Neural crest cell (in vitro differentiated cells): Measurements from ENCODE around the gene PNPLA7. TPM values are rescaled to one million over a fixed set of nuclear protein-coding genes. Genes with fewer than 3 reads are reported as not detected.

Experiments used
- DNase-seq: peaks from one replicate; pipeline ENCODE4 v3.0.0; 2021; ENCODE audit warnings: low read depth, mixed read lengths, low spot score
- H3K27ac Mint-ChIP-seq: one replicate; pipeline ENCODE4 v1.8.0; 2021; ENCODE audit warnings: mild to moderate bottlenecking, mixed read lengths; ENCODE audit not compliant: unreplicated experiment
- H3K27me3 Mint-ChIP-seq: 2 replicates; pipeline ENCODE4 v1.8.0; 2021; ENCODE audit warnings: low read depth, mild to moderate bottlenecking, mixed read lengths
- H3K36me3 Mint-ChIP-seq: 2 replicates; pipeline ENCODE4 v1.8.0; 2021; ENCODE audit warnings: low read depth, mild to moderate bottlenecking, mixed read lengths
- H3K4me1 Mint-ChIP-seq: 2 replicates; pipeline ENCODE4 v1.8.0; 2021; ENCODE audit warnings: mixed read lengths
- H3K4me3 Mint-ChIP-seq: one replicate; pipeline ENCODE4 v1.8.0; 2021; ENCODE audit warnings: mild to moderate bottlenecking, mixed read lengths
- H3K9me3 Mint-ChIP-seq: 2 replicates; pipeline ENCODE4 v1.8.0; 2021; ENCODE audit warnings: mixed read lengths
- CTCF ChIP-seq: fragments of 200-600 bp; sonication (generic); conservative IDR thresholded peaks from 2 replicates; pipeline ENCODE4 v1.5.0; 2021; ENCODE audit warnings: antibody characterized with exemption, mild to moderate bottlenecking
- total RNA-seq: library from RNA; stranded (reverse); gene quantifications from 2 replicates; pipeline ENCODE4 v1.2.1, GENCODE V29; 2021

The PNPLA7 gene
- total RNA-seq, 1 donor from 2014 or later: 2.2 TPM

GRCh38 chr9:137498720-137499150, 51.5 kb downstream of the PNPLA7 start:
- Mint-ChIP-seq H3K36me3 (peaks cover 10% of the 10 kb centered on the region), H3K4me3 (no peak overlapping the region), H3K27me3 (peaks cover 16% of the 10 kb centered on the region), H3K4me1 (peaks cover 9% of the 10 kb centered on the region), H3K27ac (no peak overlapping the region), H3K9me3 (peaks cover 6% of the 10 kb centered on the region)
- DNase-seq: no peak
- TF ChIP-seq CTCF: no peak

- Mint-ChIP-seq H3K4me1 (peaks cover 9% of the 10 kb centered on the region), H3K27ac (no peak overlapping the region), H3K4me3 (no peak overlapping the region), H3K27me3 (peaks cover 16% of the 10 kb centered on the region), H3K36me3 (peaks cover 10% of the 10 kb centered on the region), H3K9me3 (peaks cover 5% of the 10 kb centered on the region)
- TF ChIP-seq CTCF: no peak
- DNase-seq: no peak
These were observed 52.1 kb downstream of the PNPLA7 start for GRCh38 chr9:137497921-137498719.

- peaks cover 3% of the 10 kb centered on the region for H3K27me3 Mint-ChIP-seq
- DNase-seq: no peak
- peaks cover 3% of the 10 kb centered on the region for H3K4me1 Mint-ChIP-seq
- H3K9me3 Mint-ChIP-seq: no peaks in the 10 kb centered on the region
- H3K27ac Mint-ChIP-seq: no peak overlapping the region
- H3K4me3 Mint-ChIP-seq: no peak overlapping the region
- H3K36me3 Mint-ChIP-seq: peaks cover 2% of the 10 kb centered on the region
- TF ChIP-seq CTCF: no peak
These were observed 53.4 kb downstream of the PNPLA7 start for GRCh38 chr9:137496601-137497375.

GRCh38 chr9:137494550-137495351, 55.5 kb downstream of the PNPLA7 start:
- H3K36me3 Mint-ChIP-seq: no peaks in the 10 kb centered on the region
- no peak for TF ChIP-seq CTCF
- H3K9me3 Mint-ChIP-seq: no peaks in the 10 kb centered on the region
- H3K27ac Mint-ChIP-seq: no peak overlapping the region
- H3K4me3 Mint-ChIP-seq: no peak overlapping the region
- H3K27me3 Mint-ChIP-seq: no peaks in the 10 kb centered on the region
- no peak for DNase-seq
- no peaks in the 10 kb centered on the region for H3K4me1 Mint-ChIP-seq

- H3K36me3 Mint-ChIP-seq: no peaks in the 10 kb centered on the region
- H3K4me3 Mint-ChIP-seq: no peak overlapping the region
- no peaks in the 10 kb centered on the region for H3K4me1 Mint-ChIP-seq
- no peak for TF ChIP-seq CTCF
- no peaks in the 10 kb centered on the region for H3K27me3 Mint-ChIP-seq
- DNase-seq: no peak
- no peak overlapping the region for H3K27ac Mint-ChIP-seq
- no peaks in the 10 kb centered on the region for H3K9me3 Mint-ChIP-seq
These were observed 56.1 kb downstream of the PNPLA7 start for GRCh38 chr9:137494104-137494544.
